ENCODE data around the gene SYT13.
"Not testable (repeated sequence)": the region's sequence is repeated elsewhere in the genome, so short reads cannot be mapped to it uniquely, and the experiment has no call there.

The SYT13 gene

GRCh38 chr11:45272701-45273100, 13.4 kb downstream of the SYT13 start:
- DNase-seq, result no peak

- DNase-seq, result no peak
Measured at GRCh38 chr11:45270946-45271716, 15.0 kb downstream of the SYT13 start.

GRCh38 chr11:45269678-45270077, 16.5 kb downstream of the SYT13 start:
- DNase-seq, result no peak

- no peak for DNase-seq
Measured at GRCh38 chr11:45267652-45268299, 18.4 kb downstream of the SYT13 start.

GRCh38 chr11:45267052-45267451, 19.1 kb downstream of the SYT13 start:
- no peak for DNase-seq

- DNase-seq, result no peak
Measured at GRCh38 chr11:45266676-45267020, 19.5 kb downstream of the SYT13 start.

- DNase-seq, result no peak
Measured at GRCh38 chr11:45265969-45266675, 20.0 kb downstream of the SYT13 start.

- no peak for DNase-seq
Measured at GRCh38 chr11:45264839-45265515, 21.2 kb downstream of the SYT13 start.

- DNase-seq, result no peak
Measured at GRCh38 chr11:45263773-45264172, 22.4 kb downstream of the SYT13 start.

- DNase-seq, result no peak
Measured at GRCh38 chr11:45262900-45263299, 23.2 kb downstream of the SYT13 start.

- no peak for DNase-seq
Measured at GRCh38 chr11:45260071-45260470, 26.1 kb downstream of the SYT13 start.

- no peak for DNase-seq
Measured at GRCh38 chr11:45259592-45259991, 26.5 kb downstream of the SYT13 start.

GRCh38 chr11:45258982-45259530, 27.1 kb downstream of the SYT13 start:
- no peak for DNase-seq

- DNase-seq, result no peak
Measured at GRCh38 chr11:45254070-45254469, 32.1 kb downstream of the SYT13 start.

- no peak for DNase-seq
Measured at GRCh38 chr11:45253640-45254039, 32.5 kb downstream of the SYT13 start.

GRCh38 chr11:45252877-45253276, 33.3 kb downstream of the SYT13 start:
- DNase-seq, result no peak

GRCh38 chr11:45252134-45252856, 33.8 kb downstream of the SYT13 start:
- DNase-seq, result peak in 1 of 2 experiments; percentile 24

GRCh38 chr11:45250035-45250718, 36.0 kb downstream of the SYT13 start:
- no peak for DNase-seq

- not testable (repeated sequence) for DNase-seq
Measured at GRCh38 chr11:45249372-45249771, 36.8 kb downstream of the SYT13 start.

- DNase-seq, result no peak
Measured at GRCh38 chr11:45248501-45249011, 37.6 kb downstream of the SYT13 start.

GRCh38 chr11:45247433-45247832, 38.7 kb downstream of the SYT13 start:
- DNase-seq, result no peak

- DNase-seq, result no peak
Measured at GRCh38 chr11:45246241-45246640, 39.9 kb downstream of the SYT13 start.

Data from stimulated activated CD4-positive, alpha-beta T cell treated with anti-CD3 and anti-CD28 coated beads, Interleukin-4, amount 100 ng/mL, for 4 hours (primary cell).